Osteoblast (primary cell): Measurements from ENCODE around the gene PPIAL4G. TPM values are rescaled to one million over a fixed set of nuclear protein-coding genes. Genes with fewer than 3 reads are reported as not detected.
"Not testable (repeated sequence)": the region's sequence is repeated elsewhere in the genome, so short reads cannot be mapped to it uniquely, and the experiment has no call there.

Source experiments
- DNase-seq: peaks from one replicate; pipeline ENCODE4 v3.0.0; 2011; ENCODE audit warnings: low spot score, mixed read lengths; ENCODE audit not compliant: insufficient read length; ENCODE audit errors: missing footprints
- H2AFZ ChIP-seq: 2 replicates; pipeline ENCODE4 v1.6.0; 2011; ENCODE audit warnings: mild to moderate bottlenecking, low read length
- H3K27ac ChIP-seq: 2 replicates; pipeline ENCODE4 v1.5.1; 2011; ENCODE audit warnings: mild to moderate bottlenecking, low read depth, low read length, moderate library complexity
- H3K27me3 ChIP-seq: 2 replicates; pipeline ENCODE4 v1.6.0; 2012; ENCODE audit warnings: mild to moderate bottlenecking, control low read depth, inconsistent platforms, low read length, moderate library complexity; ENCODE audit not compliant: insufficient read depth
- H3K36me3 ChIP-seq: 2 replicates; pipeline ENCODE4 v1.5.1; 2011; ENCODE audit warnings: mild to moderate bottlenecking, low read length, control low read depth, moderate library complexity; ENCODE audit not compliant: insufficient read depth
- H3K4me1 ChIP-seq: 2 replicates; pipeline ENCODE4 v1.5.1; 2011; ENCODE audit warnings: mild to moderate bottlenecking, low read length, control low read depth, moderate library complexity; ENCODE audit not compliant: insufficient read depth
- H3K4me2 ChIP-seq: 2 replicates; pipeline ENCODE4 v1.6.0; 2011; ENCODE audit warnings: mild to moderate bottlenecking, low read length; ENCODE audit not compliant: insufficient read depth
- H3K4me3 ChIP-seq: fragments of 200-600 bp; sonication (generic); 3 replicates; pipeline ENCODE4 v1.5.1; 2012; ENCODE audit warnings: mild to moderate bottlenecking, low read length, inconsistent platforms; ENCODE audit not compliant: insufficient read depth
- H3K79me2 ChIP-seq: 2 replicates; pipeline ENCODE4 v1.6.0; 2012; ENCODE audit warnings: mild to moderate bottlenecking, low read length, control low read depth, inconsistent platforms; ENCODE audit not compliant: insufficient read depth
- H3K9me3 ChIP-seq: 2 replicates; pipeline ENCODE4 v1.5.1; 2011; ENCODE audit warnings: low read depth, low read length, control low read depth
- H4K20me1 ChIP-seq: 2 replicates; pipeline ENCODE4 v1.6.0; 2012; ENCODE audit warnings: mild to moderate bottlenecking, low read length, control low read depth; ENCODE audit not compliant: insufficient read depth
- total RNA-seq: library from RNA; depleted of rRNA; stranded (reverse); fragments of >200 nt; gene quantifications from 2 replicates; pipeline ENCODE4 v1.2.3, GENCODE V29; 2012

Gene PPIAL4G
- not detected in 2 replicates for total RNA-seq

- not testable (repeated sequence) for H4K20me1 ChIP-seq, H3K27me3 ChIP-seq, H3K4me1 ChIP-seq, H3K4me2 ChIP-seq, H3K9me3 ChIP-seq, H3K4me3 ChIP-seq, DNase-seq, H2AFZ ChIP-seq, H3K79me2 ChIP-seq, H3K36me3 ChIP-seq, H3K27ac ChIP-seq
Measured at GRCh38 chr1:148483029-148483428, at the start of gene PPIAL4G. PPIAL4G (minus strand) TSS chr1:148483302; CDS start chr1:148483252, 50 bp downstream.

- H3K79me2 ChIP-seq, H3K36me3 ChIP-seq, H3K4me2 ChIP-seq, H3K4me1 ChIP-seq, DNase-seq, H3K4me3 ChIP-seq, H2AFZ ChIP-seq, H3K9me3 ChIP-seq, H3K27ac ChIP-seq, H3K27me3 ChIP-seq, H4K20me1 ChIP-seq: not testable (repeated sequence)
Measured at GRCh38 chr1:148532158-148532557, 49.1 kb upstream of the PPIAL4G start.

GRCh38 chr1:148529101-148529567, 46.0 kb upstream of the PPIAL4G start:
- peak overlapping the region; percentile 42 for H3K4me3 ChIP-seq
- H3K4me2 ChIP-seq, result peak overlapping the region; percentile 45

GRCh38 chr1:148528591-148528990, 45.5 kb upstream of the PPIAL4G start:
- not testable (repeated sequence) for H3K4me3 ChIP-seq, H3K27me3 ChIP-seq, H3K79me2 ChIP-seq

More at GRCh38 chr1:148529101-148529567, 46.0 kb upstream of the PPIAL4G start:
- H3K4me1 ChIP-seq, H3K27me3 ChIP-seq, H3K27ac ChIP-seq, H3K9me3 ChIP-seq, DNase-seq, H2AFZ ChIP-seq, H3K79me2 ChIP-seq, H4K20me1 ChIP-seq, H3K36me3 ChIP-seq: not testable (repeated sequence)

GRCh38 chr1:148526587-148526986, 43.5 kb upstream of the PPIAL4G start:
- H3K27me3 ChIP-seq, H3K27ac ChIP-seq, H3K4me2 ChIP-seq, H3K4me3 ChIP-seq, H3K36me3 ChIP-seq, H3K4me1 ChIP-seq, DNase-seq, H2AFZ ChIP-seq, H4K20me1 ChIP-seq, H3K79me2 ChIP-seq, H3K9me3 ChIP-seq: not testable (repeated sequence)

More at GRCh38 chr1:148528591-148528990, 45.5 kb upstream of the PPIAL4G start:
- not testable (repeated sequence) for DNase-seq, H3K27ac ChIP-seq, H3K4me1 ChIP-seq, H3K36me3 ChIP-seq, H2AFZ ChIP-seq, H3K4me2 ChIP-seq, H3K9me3 ChIP-seq, H4K20me1 ChIP-seq

GRCh38 chr1:148523205-148524144, 40.4 kb upstream of the PPIAL4G start:
- not testable (repeated sequence) for H3K36me3 ChIP-seq, H3K27ac ChIP-seq, H3K4me1 ChIP-seq, H3K4me3 ChIP-seq, H2AFZ ChIP-seq, DNase-seq, H3K9me3 ChIP-seq, H3K27me3 ChIP-seq, H4K20me1 ChIP-seq, H3K79me2 ChIP-seq, H3K4me2 ChIP-seq

- H3K27me3 ChIP-seq, H3K36me3 ChIP-seq, H3K9me3 ChIP-seq, H2AFZ ChIP-seq, H3K27ac ChIP-seq, H3K79me2 ChIP-seq, H4K20me1 ChIP-seq, DNase-seq, H3K4me1 ChIP-seq: not testable (repeated sequence)
- Histone ChIP-seq H3K4me3 (peak overlapping the region; percentile 56), H3K4me2 (peak overlapping the region; percentile 17)
Measured at GRCh38 chr1:148522561-148523204, 39.6 kb upstream of the PPIAL4G start.

GRCh38 chr1:148522072-148522471, 39.0 kb upstream of the PPIAL4G start:
- Histone ChIP-seq H3K4me3 (peak overlapping the region; percentile 55), H3K4me2 (peak overlapping the region; percentile 66), H2AFZ (peak overlapping the region; percentile 41)
- not testable (repeated sequence) for H3K27ac ChIP-seq, H3K79me2 ChIP-seq, DNase-seq, H3K27me3 ChIP-seq, H3K4me1 ChIP-seq, H4K20me1 ChIP-seq, H3K36me3 ChIP-seq, H3K9me3 ChIP-seq
